Peyer's patch (tissue), 4 donors: Measurements from ENCODE around the gene FAM184A. TPM values are rescaled to one million over a fixed set of nuclear protein-coding genes. Genes with fewer than 3 reads are reported as not detected.

ENCODE experiments used
- DNase-seq, 3 donors: peaks; one replicate each; pipeline ENCODE4 v3.0.0-alpha.2; 2017 to 2019
- H3K27ac ChIP-seq, 4 donors: fragments of 200-600 bp; sonication (generic); one replicate each; pipeline ENCODE4 v1.5.1; 2016 to 2019
- H3K27me3 ChIP-seq, 2 donors: fragments of 200-600 bp; sonication (generic); one replicate each; pipeline ENCODE4 v1.5.1; 2019
- H3K36me3 ChIP-seq, 3 donors: fragments of 200-600 bp; sonication (generic); one replicate each; pipeline ENCODE4 v1.5.1; 2016 to 2019
- H3K4me1 ChIP-seq, 4 donors: fragments of 200-600 bp; sonication (generic); one replicate each; pipeline ENCODE4 v1.5.1; 2016 to 2019
- H3K4me3 ChIP-seq, 4 donors: fragments of 200-600 bp; sonication (generic); 1 replicate in 3 of 4; 2 replicates in 1 of 4; pipeline ENCODE4 v1.5.1; 2016 to 2019; ENCODE audit warnings: mild to moderate bottlenecking in 1 of 4
- H3K9me3 ChIP-seq, 4 donors: fragments of 200-600 bp; sonication (generic); one replicate each; pipeline ENCODE4 v1.5.1; 2016 to 2019; ENCODE audit warnings: mild to moderate bottlenecking in 1 of 4
- CTCF ChIP-seq, 6 experiments: fragments of 450-650 bp in 4 of 6; fragments of 200-600 bp in 2 of 6; sonication (generic) in 1 of 6; IDR thresholded peaks; one replicate each; pipeline ENCODE4 v1.5.1; 2017 to 2019; ENCODE audit warnings: antibody characterized with exemption in 6 of 6, mild to moderate bottlenecking in 3 of 6, moderate library complexity in 1 of 6
- POLR2A ChIP-seq, 2 donors: fragments of 450-650 bp; IDR thresholded peaks; one replicate each; pipeline ENCODE4 v1.5.1; 2017; ENCODE audit warnings: antibody characterized with exemption in 2 of 2, mild to moderate bottlenecking in 2 of 2, moderate library complexity in 2 of 2
- total RNA-seq, 4 donors: library from RNA; depleted of rRNA; stranded (reverse); fragments of >200 nt; gene quantifications; one replicate each; pipeline ENCODE4 v1.1.0, GENCODE V29; 2016

The FAM184A gene
- total RNA-seq, 4 donors from 2014 or later, result 2.7 to 11.9 (median 8.8) TPM

GRCh38 chr6:119030759-119031158, 47.7 kb downstream of the FAM184A start:
- TF ChIP-seq CTCF (IDR thresholded peaks at IDR 0.05) (no peak), POLR2A (IDR thresholded peaks at IDR 0.05) (no peak)
- Histone ChIP-seq H3K27me3 (no peaks in the 10 kb centered on the region), H3K36me3 (no peaks in the 10 kb centered on the region), H3K4me1 (peaks cover 0 to 4% (median 0%) of the 10 kb centered on the region in 4 donors), H3K27ac (no peak overlapping the region), H3K9me3 (no peaks in the 10 kb centered on the region), H3K4me3 (no peak overlapping the region)
- no peak for DNase-seq

DNA sequence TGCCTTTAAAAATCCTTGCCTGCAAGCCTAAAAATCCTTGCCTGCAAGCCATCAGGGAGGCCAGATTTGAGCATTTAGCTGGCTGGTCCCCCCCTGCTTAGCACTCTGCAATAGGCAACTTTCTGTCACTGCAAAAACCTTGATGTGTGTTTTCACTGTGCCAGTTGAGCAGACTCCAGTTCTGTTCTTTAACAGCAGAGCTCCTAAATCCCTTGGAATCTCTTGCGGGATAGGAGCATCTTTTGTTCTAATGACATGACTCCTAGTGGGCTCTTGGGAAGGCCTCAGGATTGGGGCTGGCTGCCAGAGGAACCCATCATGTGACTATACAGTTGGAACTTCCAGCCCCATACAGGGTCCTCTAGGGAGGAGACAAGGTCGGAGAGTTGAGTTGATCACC, 50.4 kb downstream of the FAM184A start:
- no peaks in the 10 kb centered on the region for H3K4me1 ChIP-seq
- no peaks in the 10 kb centered on the region for H3K27me3 ChIP-seq
- no peak for DNase-seq
- H3K36me3 ChIP-seq, result no peaks in the 10 kb centered on the region
- no peaks in the 10 kb centered on the region for H3K9me3 ChIP-seq
- no peak for TF ChIP-seq POLR2A (IDR thresholded peaks at IDR 0.05)
- no peak for TF ChIP-seq CTCF (IDR thresholded peaks at IDR 0.05)
- H3K4me3 ChIP-seq, result no peak overlapping the region
- H3K27ac ChIP-seq, result no peak overlapping the region

DNA sequence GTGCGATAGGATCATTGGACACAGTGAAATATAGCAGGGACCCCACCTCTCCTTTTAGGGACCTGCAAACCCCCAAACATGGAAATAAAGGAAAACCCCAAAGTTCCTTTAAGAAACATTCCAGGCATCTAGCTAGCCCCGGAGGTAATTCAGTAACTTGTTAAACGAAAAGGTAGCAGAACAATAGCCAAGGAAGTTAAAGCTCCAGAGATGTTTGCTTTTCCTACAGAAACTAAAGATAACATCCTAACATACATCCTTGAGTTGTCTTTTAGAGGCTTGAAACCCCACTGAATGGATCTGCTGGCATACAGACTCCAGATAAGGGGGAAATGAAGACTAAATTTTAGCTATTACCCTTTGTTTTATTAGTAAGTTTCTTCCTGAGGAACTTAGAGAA, 51.0 kb downstream of the FAM184A start:
- Histone ChIP-seq H3K36me3 (no peaks in the 10 kb centered on the region), H3K4me1 (no peaks in the 10 kb centered on the region), H3K4me3 (no peak overlapping the region), H3K27ac (no peak overlapping the region), H3K27me3 (no peaks in the 10 kb centered on the region), H3K9me3 (no peaks in the 10 kb centered on the region)
- TF ChIP-seq POLR2A (IDR thresholded peaks at IDR 0.05) (no peak), CTCF (IDR thresholded peaks at IDR 0.05) (no peak)
- DNase-seq, result no peak

DNA sequence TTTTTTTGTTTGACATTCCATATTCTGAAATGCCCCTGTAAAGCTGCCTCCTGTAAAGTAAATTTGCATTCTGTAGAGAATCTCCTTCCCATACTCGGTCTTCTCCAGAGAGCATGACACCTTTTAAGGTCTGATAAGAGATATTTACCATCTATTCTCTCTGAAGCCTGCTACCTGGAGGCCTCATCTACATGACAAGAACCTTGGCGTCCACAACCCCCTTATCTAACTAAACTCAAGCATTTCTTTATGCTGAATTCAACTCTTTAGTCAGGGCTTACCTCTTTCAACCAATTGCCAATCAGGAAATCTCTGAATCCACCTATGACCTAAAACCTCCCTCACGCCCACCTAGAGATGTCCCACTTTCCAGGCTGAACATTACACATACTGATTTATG, 51.6 kb downstream of the FAM184A start:
- TF ChIP-seq CTCF (IDR thresholded peaks at IDR 0.05) (no peak), POLR2A (IDR thresholded peaks at IDR 0.05) (no peak)
- no peak for DNase-seq
- H3K36me3 ChIP-seq, result no peaks in the 10 kb centered on the region
- H3K9me3 ChIP-seq, result no peaks in the 10 kb centered on the region
- no peaks in the 10 kb centered on the region for H3K4me1 ChIP-seq
- no peaks in the 10 kb centered on the region for H3K27me3 ChIP-seq
- no peak overlapping the region for H3K4me3 ChIP-seq
- H3K27ac ChIP-seq, result no peak overlapping the region

DNA sequence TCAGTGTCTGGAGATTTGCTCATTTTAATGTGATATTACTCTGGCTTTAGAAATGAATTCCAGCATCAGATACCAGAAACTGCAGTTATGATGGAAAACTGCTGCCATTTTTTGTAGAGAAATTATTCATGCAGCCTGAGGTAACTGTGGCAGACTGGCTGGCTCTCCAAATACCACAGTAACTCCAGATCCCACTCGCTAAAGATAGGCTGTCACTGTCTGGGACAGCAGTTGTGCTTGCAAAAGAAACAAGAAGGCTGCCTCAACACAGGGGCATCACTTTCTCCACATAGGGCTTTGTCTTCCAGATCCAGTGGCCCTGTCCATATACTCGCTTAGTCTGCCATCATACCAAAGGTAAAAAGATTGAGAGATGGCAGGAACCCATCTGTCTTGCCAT, 52.7 kb downstream of the FAM184A start:
- DNase-seq, result no peak

More for the DNA sequence above, 52.7 kb downstream of the FAM184A start:
- Histone ChIP-seq H3K4me1 (no peaks in the 10 kb centered on the region), H3K27me3 (no peaks in the 10 kb centered on the region), H3K36me3 (no peaks in the 10 kb centered on the region), H3K27ac (no peak overlapping the region), H3K9me3 (no peaks in the 10 kb centered on the region), H3K4me3 (no peak overlapping the region)
- TF ChIP-seq CTCF (IDR thresholded peaks at IDR 0.05) (no peak), POLR2A (IDR thresholded peaks at IDR 0.05) (no peak)
